ENCODE data around the gene FBXO10. TPM values are rescaled to one million over a fixed set of nuclear protein-coding genes. Genes with fewer than 3 reads are reported as not detected.

The FBXO10 gene
- total RNA-seq, 2 experiments from 2014 or later: 2.8 to 2.9 TPM

- CTCF ChIA-PET: no interaction called here
Measured at GRCh38 chr9:37559855-37560592, 16.2 kb downstream of the FBXO10 start.

GRCh38 chr9:37559125-37559524, 17.1 kb downstream of the FBXO10 start:
- POLR2A ChIA-PET: no interaction called here
- CTCF ChIA-PET: no interaction called here

More at GRCh38 chr9:37559855-37560592, 16.2 kb downstream of the FBXO10 start:
- POLR2A ChIA-PET: no interaction called here

GRCh38 chr9:37555786-37556185, 20.4 kb downstream of the FBXO10 start:
- ChIA-PET CTCF (no interaction called here), POLR2A (no interaction called here)

GRCh38 chr9:37554318-37554717, 21.9 kb downstream of the FBXO10 start:
- ChIA-PET CTCF (no interaction called here), POLR2A (no interaction called here)

GRCh38 chr9:37551888-37552287, 24.3 kb downstream of the FBXO10 start:
- ChIA-PET POLR2A (no interaction called here), CTCF (no interaction called here)

GRCh38 chr9:37551468-37551867, 24.7 kb downstream of the FBXO10 start:
- ChIA-PET CTCF (no interaction called here), POLR2A (no interaction called here)

- CTCF ChIA-PET: no interaction called here
Measured at GRCh38 chr9:37550781-37551180, 25.4 kb downstream of the FBXO10 start.

GRCh38 chr9:37549527-37549926, 26.7 kb downstream of the FBXO10 start:
- POLR2A ChIA-PET: no interaction called here

More at GRCh38 chr9:37550781-37551180, 25.4 kb downstream of the FBXO10 start:
- POLR2A ChIA-PET: no interaction called here

GRCh38 chr9:37547328-37547878, 28.8 kb downstream of the FBXO10 start:
- CTCF ChIA-PET: no interaction called here
- POLR2A ChIA-PET: no interaction called here

More at GRCh38 chr9:37549527-37549926, 26.7 kb downstream of the FBXO10 start:
- CTCF ChIA-PET: interaction anchor here (0.6 to 0.7 kb wide), 2 partner anchors 53 to 628 kb away, joined by 3 read pairs; no protein-coding TSS in a partner anchor

- CTCF ChIA-PET: no interaction called here
- POLR2A ChIA-PET: no interaction called here
Measured at GRCh38 chr9:37543468-37543867, 32.7 kb downstream of the FBXO10 start.

GRCh38 chr9:37542895-37543294, 33.3 kb downstream of the FBXO10 start:
- ChIA-PET POLR2A (no interaction called here), CTCF (no interaction called here)

GRCh38 chr9:37542488-37542887, 33.7 kb downstream of the FBXO10 start:
- POLR2A ChIA-PET: no interaction called here
- CTCF ChIA-PET: no interaction called here

GRCh38 chr9:37541465-37541864, 34.7 kb downstream of the FBXO10 start:
- POLR2A ChIA-PET: no interaction called here
- CTCF ChIA-PET: no interaction called here

- ChIA-PET CTCF (no interaction called here), POLR2A (no interaction called here)
Measured at GRCh38 chr9:37540634-37541033, 35.5 kb downstream of the FBXO10 start.

GRCh38 chr9:37539634-37540033, 36.5 kb downstream of the FBXO10 start:
- CTCF ChIA-PET: no interaction called here
- POLR2A ChIA-PET: no interaction called here

GRCh38 chr9:37538099-37538498, 38.1 kb downstream of the FBXO10 start:
- ChIA-PET CTCF (interaction anchor here (0.7 kb wide), 1 partner anchor 851 kb away, joined by 3 read pairs; no protein-coding TSS in a partner anchor), POLR2A (no interaction called here)

- ChIA-PET POLR2A (no interaction called here), CTCF (no interaction called here)
Measured at GRCh38 chr9:37534901-37535300, 41.3 kb downstream of the FBXO10 start.

GRCh38 chr9:37534412-37534811, 41.8 kb downstream of the FBXO10 start:
- ChIA-PET POLR2A (no interaction called here), CTCF (no interaction called here)

- POLR2A ChIA-PET: no interaction called here
- CTCF ChIA-PET: no interaction called here
Measured at GRCh38 chr9:37531699-37532098, 44.5 kb downstream of the FBXO10 start.

- CTCF ChIA-PET: interaction anchor here (0.8 kb wide), 1 partner anchor 11 kb away, joined by 3 read pairs; no protein-coding TSS in a partner anchor
Measured at GRCh38 chr9:37528652-37529471, 47.3 kb downstream of the FBXO10 start.

GRCh38 chr9:37523916-37524315, 52.3 kb downstream of the FBXO10 start:
- POLR2A ChIA-PET: no interaction called here
- CTCF ChIA-PET: interaction anchor here (0.6 kb wide), 1 partner anchor 21 kb away, joined by 6 read pairs; no protein-coding TSS in a partner anchor

More at GRCh38 chr9:37528652-37529471, 47.3 kb downstream of the FBXO10 start:
- POLR2A ChIA-PET: interaction anchor here (0.9 kb wide), 1 partner anchor 43 kb away, joined by 3 read pairs; the partner anchor contains the start of gene POLR1E
